Measurements from ENCODE around the gene SQOR.
A peak's percentile ranks its signal among the peaks of the same experiment; 100 is the strongest.

DNA sequence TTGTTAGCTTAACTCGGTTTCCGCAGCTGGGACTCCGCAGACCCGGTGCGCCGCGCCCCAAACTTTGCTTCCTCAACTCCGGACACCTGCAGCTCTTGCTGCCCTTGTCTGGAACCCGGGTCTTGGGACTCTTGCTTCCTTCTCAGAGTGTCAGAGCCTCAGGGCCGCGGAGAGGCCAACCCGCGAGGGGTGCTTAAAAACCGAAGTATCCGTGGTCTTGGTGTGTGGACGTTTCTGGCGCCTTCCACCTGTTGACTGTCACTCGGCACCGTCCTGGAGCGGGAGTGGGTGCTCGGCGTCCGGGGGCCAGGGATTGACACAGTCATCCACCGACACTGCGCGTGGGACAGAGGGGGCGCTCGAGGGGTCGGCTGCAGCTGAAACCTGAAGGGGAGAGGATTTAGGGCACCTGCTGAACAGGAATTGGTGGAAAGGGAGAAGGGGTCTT lies 386 bp downstream of the SQOR start:
- TF ChIP-seq POLR2AphosphoS5 (IDR thresholded peaks at IDR 0.05; ENCODE audit: low read depth) = no peak
- TF ChIP-seq, protein P1, sequence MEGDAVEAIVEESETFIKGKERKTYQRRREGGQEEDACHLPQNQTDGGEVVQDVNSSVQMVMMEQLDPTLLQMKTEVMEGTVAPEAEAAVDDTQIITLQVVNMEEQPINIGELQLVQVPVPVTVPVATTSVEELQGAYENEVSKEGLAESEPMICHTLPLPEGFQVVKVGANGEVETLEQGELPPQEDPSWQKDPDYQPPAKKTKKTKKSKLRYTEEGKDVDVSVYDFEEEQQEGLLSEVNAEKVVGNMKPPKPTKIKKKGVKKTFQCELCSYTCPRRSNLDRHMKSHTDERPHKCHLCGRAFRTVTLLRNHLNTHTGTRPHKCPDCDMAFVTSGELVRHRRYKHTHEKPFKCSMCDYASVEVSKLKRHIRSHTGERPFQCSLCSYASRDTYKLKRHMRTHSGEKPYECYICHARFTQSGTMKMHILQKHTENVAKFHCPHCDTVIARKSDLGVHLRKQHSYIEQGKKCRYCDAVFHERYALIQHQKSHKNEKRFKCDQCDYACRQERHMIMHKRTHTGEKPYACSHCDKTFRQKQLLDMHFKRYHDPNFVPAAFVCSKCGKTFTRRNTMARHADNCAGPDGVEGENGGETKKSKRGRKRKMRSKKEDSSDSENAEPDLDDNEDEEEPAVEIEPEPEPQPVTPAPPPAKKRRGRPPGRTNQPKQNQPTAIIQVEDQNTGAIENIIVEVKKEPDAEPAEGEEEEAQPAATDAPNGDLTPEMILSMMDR (conservative IDR thresholded peaks at IDR 0.05; ENCODE audit: low read depth in 2 of 2) = peak; percentile 56 to 58
- TF ChIP-seq CREB1 (CRISPR knock-in tag; IDR thresholded peaks at IDR 0.05; ENCODE audit: low read depth) = no peak

Measured in GM23338 (cell line).